Measurements from ENCODE around the gene IDH3G.

DNA sequence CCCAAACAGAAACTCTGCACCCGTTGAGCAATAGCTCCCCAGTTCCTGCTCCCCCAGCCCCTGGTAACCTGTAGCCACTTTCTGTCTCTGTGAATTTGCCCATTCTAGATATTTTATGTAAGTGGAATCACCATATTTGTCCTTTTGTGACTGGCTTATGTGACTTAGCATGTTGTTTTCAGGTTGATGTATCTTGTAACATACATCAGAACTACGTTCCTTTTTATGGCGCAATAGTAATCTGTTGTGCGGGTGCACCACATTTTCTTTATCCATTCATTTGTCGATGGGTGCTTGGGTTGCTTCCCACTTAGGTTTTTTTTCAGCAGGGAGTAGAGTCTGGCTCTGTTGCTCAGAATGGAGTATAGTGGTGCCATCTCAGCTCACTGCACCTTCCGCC lies 42.7 kb upstream of the IDH3G start:
- no peak for TF ChIP-seq EZH2 (IDR thresholded peaks at IDR 0.05; ENCODE audit: insufficient read depth, low read length)
- TF ChIP-seq, protein P1, sequence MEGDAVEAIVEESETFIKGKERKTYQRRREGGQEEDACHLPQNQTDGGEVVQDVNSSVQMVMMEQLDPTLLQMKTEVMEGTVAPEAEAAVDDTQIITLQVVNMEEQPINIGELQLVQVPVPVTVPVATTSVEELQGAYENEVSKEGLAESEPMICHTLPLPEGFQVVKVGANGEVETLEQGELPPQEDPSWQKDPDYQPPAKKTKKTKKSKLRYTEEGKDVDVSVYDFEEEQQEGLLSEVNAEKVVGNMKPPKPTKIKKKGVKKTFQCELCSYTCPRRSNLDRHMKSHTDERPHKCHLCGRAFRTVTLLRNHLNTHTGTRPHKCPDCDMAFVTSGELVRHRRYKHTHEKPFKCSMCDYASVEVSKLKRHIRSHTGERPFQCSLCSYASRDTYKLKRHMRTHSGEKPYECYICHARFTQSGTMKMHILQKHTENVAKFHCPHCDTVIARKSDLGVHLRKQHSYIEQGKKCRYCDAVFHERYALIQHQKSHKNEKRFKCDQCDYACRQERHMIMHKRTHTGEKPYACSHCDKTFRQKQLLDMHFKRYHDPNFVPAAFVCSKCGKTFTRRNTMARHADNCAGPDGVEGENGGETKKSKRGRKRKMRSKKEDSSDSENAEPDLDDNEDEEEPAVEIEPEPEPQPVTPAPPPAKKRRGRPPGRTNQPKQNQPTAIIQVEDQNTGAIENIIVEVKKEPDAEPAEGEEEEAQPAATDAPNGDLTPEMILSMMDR (IDR thresholded peaks at IDR 0.05; ENCODE audit: insufficient read depth, low read depth, low read length): no peak

All from astrocyte (in vitro differentiated cells and primary cell).